GM23248 (cell line): ENCODE results near the gene CSPG4. TPM values are rescaled to one million over a fixed set of nuclear protein-coding genes. Genes with fewer than 3 reads are reported as not detected.
"Not testable (repeated sequence)": the region's sequence is repeated elsewhere in the genome, so short reads cannot be mapped to it uniquely, and the experiment has no call there.

Experiments used
- DNase-seq: peaks from one replicate; pipeline ENCODE4 v3.0.0-alpha.2; 2015
- H2AFZ ChIP-seq: fragments of 200-600 bp; sonication (generic); 2 replicates; pipeline ENCODE4 v1.6.1; 2016; ENCODE audit warnings: antibody characterized with exemption
- H3F3A ChIP-seq: fragments of 200-600 bp; sonication (generic); 2 replicates; pipeline ENCODE4 v1.6.1; 2016; ENCODE audit warnings: mild to moderate bottlenecking, antibody characterized with exemption, mixed run types; ENCODE audit not compliant: insufficient read depth
- H3K27ac ChIP-seq: fragments of 200-600 bp; sonication (generic); 2 replicates; pipeline ENCODE4 v1.5.1; 2016; ENCODE audit warnings: mild to moderate bottlenecking
- H3K27me3 ChIP-seq: fragments of 200-600 bp; sonication (generic); replicated peaks from 2 replicates; pipeline ENCODE4 v1.6.1; 2016; ENCODE audit warnings: mild to moderate bottlenecking; ENCODE audit not compliant: insufficient read depth
- H3K36me3 ChIP-seq: fragments of 200-600 bp; sonication (generic); 2 replicates; pipeline ENCODE4 v1.6.1; 2016; ENCODE audit warnings: low read depth, mild to moderate bottlenecking
- H3K4me1 ChIP-seq: fragments of 200-600 bp; sonication (generic); 2 replicates; pipeline ENCODE4 v1.6.1; 2016; ENCODE audit warnings: mild to moderate bottlenecking; ENCODE audit not compliant: insufficient read depth
- H3K4me2 ChIP-seq: fragments of 200-600 bp; sonication (generic); one replicate; pipeline ENCODE4 v1.6.1; 2016; ENCODE audit warnings: mild to moderate bottlenecking; ENCODE audit not compliant: unreplicated experiment
- H3K4me3 ChIP-seq: fragments of 200-600 bp; sonication (generic); 2 replicates; pipeline ENCODE4 v1.5.1; 2016; ENCODE audit warnings: mild to moderate bottlenecking
- H3K79me2 ChIP-seq: fragments of 200-600 bp; sonication (generic); 2 replicates; pipeline ENCODE4 v1.6.1; 2016; ENCODE audit warnings: mild to moderate bottlenecking; ENCODE audit not compliant: insufficient read depth
- H3K9ac ChIP-seq: fragments of 200-600 bp; sonication (generic); 2 replicates; pipeline ENCODE4 v1.6.1; 2016; ENCODE audit warnings: mild to moderate bottlenecking
- H3K9me2 ChIP-seq: fragments of 200-600 bp; sonication (generic); 2 replicates; pipeline ENCODE4 v1.6.1; 2016; ENCODE audit warnings: mixed run types, mild to moderate bottlenecking, moderate library complexity; ENCODE audit not compliant: insufficient read depth
- H3K9me3 ChIP-seq: fragments of 200-600 bp; sonication (generic); one replicate; pipeline ENCODE4 v1.6.1; 2017; ENCODE audit warnings: low read depth
- H4K20me1 ChIP-seq: fragments of 200-600 bp; sonication (generic); 2 replicates; pipeline ENCODE4 v1.6.0; 2016; ENCODE audit not compliant: insufficient read depth
- EZH2 ChIP-seq: fragments of 200-600 bp; sonication (generic); IDR thresholded peaks from 2 replicates; pipeline ENCODE4 v1.6.1; 2018; ENCODE audit warnings: antibody characterized with exemption, mild to moderate bottlenecking; ENCODE audit not compliant: insufficient read depth, poor library complexity, severe bottlenecking
- EZH2phosphoT487 ChIP-seq: fragments of 200-600 bp; sonication (generic); IDR thresholded peaks from 2 replicates; pipeline ENCODE4 v1.6.1; 2018; ENCODE audit warnings: antibody characterized with exemption, moderate library complexity, mild to moderate bottlenecking, low read depth; ENCODE audit not compliant: insufficient read depth
- WGBS, 2 experiments: methylation state at CpG; one replicate each; pipeline ENCODE4 v1.1.6; 2015 to 2017; ENCODE audit warnings: low lambda C conversion rate in 2 of 2, low coverage in 1 of 2; ENCODE audit errors: missing lambda C conversion rate in 2 of 2; 5-methylcytosine and 5-hydroxymethylcytosine counted together
- in situ Hi-C: fragments of 300-500 bp; cut with MboI; formaldehyde crosslinking; loops from 2 replicates; pipeline ENCODE4 v1.15.0; 2020
- polyA plus RNA-seq: library from polyadenylated mRNA; unstranded; fragments of >200 nt; fragmentation: Nextera tagmentation; extraction: Ambion mirVana; gene quantifications from 2 replicates; pipeline ENCODE4 v1.2.1, GENCODE V29; 2016
- total RNA-seq: library from RNA; depleted of rRNA; stranded (reverse); fragments of >200 nt; shearing (Covaris generic); gene quantifications from 2 replicates; pipeline ENCODE4 v1.2.3, GENCODE V29; 2014

CSPG4 gene
- total and polyA plus RNA-seq, 2 experiments from 2014 or later, result 5.3 to 25.8 TPM

GRCh38 chr15:75720787-75721479 is 8.3 kb upstream of the CSPG4 start:
- Histone ChIP-seq H3K4me3 (no peak overlapping the region), H4K20me1 (no peaks in the 10 kb centered on the region), H3K27me3 (no peaks in the 10 kb centered on the region), H3K4me1 (0 out of 2 replicates have a peak, but pooled peaks cover 4% of the 10 kb centered on the region), H3K79me2 (no peaks in the 10 kb centered on the region), H3K9me2 (no peaks in the 10 kb centered on the region), H3F3A (peaks cover 16% of the 10 kb centered on the region; the same call in 1 of the 2 replicates), H3K27ac (no peak overlapping the region), H3K36me3 (no peaks in the 10 kb centered on the region), H2AFZ (no peak overlapping the region), H3K9ac (no peak overlapping the region), H3K9me3 (no peaks in the 10 kb centered on the region), H3K4me2 (no peak overlapping the region)
- in situ Hi-C loops, result no loop called here
- TF ChIP-seq EZH2phosphoT487 (no peak), EZH2 (no peak)
- DNase-seq, result peak; percentile 45
- WGBS, 2 experiments, result 73 to 75% methylated on average over 10 of the region's 10 CpGs

DNA sequence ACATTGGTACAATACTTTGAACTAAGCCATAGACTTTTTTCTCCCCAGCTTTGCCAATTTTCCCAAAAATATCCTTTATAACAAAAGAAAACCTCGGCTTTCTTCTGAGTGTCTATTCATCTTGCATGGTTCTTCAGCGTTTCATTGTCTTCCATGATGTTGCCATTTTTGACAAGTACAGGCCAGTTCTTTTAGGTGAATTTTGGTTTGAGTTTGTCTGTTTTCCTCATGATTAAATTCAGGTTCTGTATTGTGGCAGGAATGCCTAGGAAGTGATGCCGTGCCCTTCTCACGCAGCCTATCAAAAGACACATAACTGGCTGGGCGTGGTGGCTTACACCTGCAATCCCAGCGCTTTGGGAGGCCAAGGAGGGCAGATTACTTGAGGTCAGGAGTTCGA is 7.6 kb upstream of the CSPG4 start:
- Histone ChIP-seq H3K4me1 (0 out of 2 replicates have a peak, but pooled peaks cover 4% of the 10 kb centered on the region), H3F3A (peaks cover 16% of the 10 kb centered on the region; the same call in 1 of the 2 replicates), H3K4me3 (no peak overlapping the region), H2AFZ (no peak overlapping the region), H3K9ac (no peak overlapping the region), H3K36me3 (no peaks in the 10 kb centered on the region), H3K27me3 (no peaks in the 10 kb centered on the region), H3K27ac (no peak overlapping the region), H4K20me1 (no peaks in the 10 kb centered on the region), H3K9me3 (no peaks in the 10 kb centered on the region), H3K4me2 (no peak overlapping the region), H3K79me2 (no peaks in the 10 kb centered on the region), H3K9me2 (no peaks in the 10 kb centered on the region)
- DNase-seq, result no peak
- in situ Hi-C loops, result no loop called here
- no peak for TF ChIP-seq EZH2
- no peak for TF ChIP-seq EZH2phosphoT487
- WGBS, 2 experiments, result 95 to 96% methylated on average over 7 of the region's 7 CpGs

GRCh38 chr15:75718328-75718727 is 5.7 kb upstream of the CSPG4 start:
- TF ChIP-seq EZH2phosphoT487 (no peak), EZH2 (no peak)
- 9 to 13% methylated on average over 3 of the region's 3 CpGs for WGBS, 2 experiments
- no peak overlapping the region for H3K4me2 ChIP-seq

GRCh38 chr15:75717001-75717400 is 4.4 kb upstream of the CSPG4 start:
- WGBS, 2 experiments, result 93% methylated on average over 5 to 6 of the region's 6 CpGs
- H3K27me3 ChIP-seq, H3K9me3 ChIP-seq, H3K4me3 ChIP-seq, H3K4me1 ChIP-seq, H3K9me2 ChIP-seq, H3K9ac ChIP-seq, H3K79me2 ChIP-seq, H3K27ac ChIP-seq, DNase-seq, H2AFZ ChIP-seq, in situ Hi-C loops, H3K36me3 ChIP-seq, H3K4me2 ChIP-seq, H4K20me1 ChIP-seq: not testable (repeated sequence)
- H3F3A ChIP-seq, result peaks cover 16% of the 10 kb centered on the region; the same call in 1 of the 2 replicates

More at GRCh38 chr15:75718328-75718727, 5.7 kb upstream of the CSPG4 start:
- Histone ChIP-seq H3K9ac (no peak overlapping the region), H3K4me1 (0 out of 2 replicates have a peak, but pooled peaks cover 4% of the 10 kb centered on the region), H3K79me2 (no peaks in the 10 kb centered on the region), H3F3A (peaks cover 16% of the 10 kb centered on the region; the same call in 1 of the 2 replicates), H3K27me3 (no peaks in the 10 kb centered on the region), H3K9me2 (no peaks in the 10 kb centered on the region), H3K9me3 (no peaks in the 10 kb centered on the region), H4K20me1 (no peaks in the 10 kb centered on the region), H2AFZ (no peak overlapping the region), H3K36me3 (no peaks in the 10 kb centered on the region), H3K4me3 (no peak overlapping the region), H3K27ac (no peak overlapping the region)
- in situ Hi-C loops, result no loop called here
- peak; percentile 86 for DNase-seq

DNA sequence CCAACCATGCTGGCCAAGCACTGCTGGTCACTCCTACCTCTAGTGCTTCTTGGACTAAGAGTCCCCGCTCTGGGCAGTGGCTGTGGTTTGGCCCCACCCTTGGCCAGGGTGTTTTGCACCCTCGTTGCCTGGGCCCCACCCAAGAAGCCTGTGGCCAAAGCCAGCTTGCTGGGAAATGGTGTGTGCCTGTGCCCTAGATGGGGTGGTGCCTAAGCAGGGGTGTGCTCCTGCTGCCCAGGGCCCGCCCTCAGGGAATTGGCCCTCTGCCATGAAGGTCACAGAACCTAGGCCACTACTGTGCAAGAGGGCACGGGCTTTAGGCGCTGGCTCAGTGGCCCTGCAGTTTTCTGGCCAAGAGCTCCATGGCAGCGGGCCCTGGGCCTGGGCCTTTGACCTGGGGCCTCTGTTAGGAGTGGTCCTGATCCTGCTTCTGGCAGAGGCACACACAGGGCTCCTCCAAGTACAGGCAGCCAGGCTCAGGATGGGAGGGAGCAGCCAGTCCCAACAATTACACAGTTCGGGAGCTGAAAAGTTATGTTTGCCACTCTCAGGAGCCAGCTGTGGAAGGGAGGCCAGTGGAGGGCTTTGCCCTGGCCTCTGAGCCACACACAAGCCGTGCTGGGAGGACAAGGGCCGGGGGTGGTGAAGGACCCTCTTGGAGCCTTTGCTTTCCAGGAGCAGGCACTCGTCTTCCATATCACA is 3.8 kb upstream of the CSPG4 start:
- H2AFZ ChIP-seq, result not testable (repeated sequence)

GRCh38 chr15:75715312-75715832 is 2.7 kb upstream of the CSPG4 start:
- DNase-seq, H3K9me3 ChIP-seq, H3K9me2 ChIP-seq, H3F3A ChIP-seq, H3K79me2 ChIP-seq, H2AFZ ChIP-seq, H4K20me1 ChIP-seq, H3K4me3 ChIP-seq, H3K4me2 ChIP-seq, H3K36me3 ChIP-seq, H3K27me3 ChIP-seq, in situ Hi-C loops, H3K4me1 ChIP-seq, H3K27ac ChIP-seq, H3K9ac ChIP-seq: not testable (repeated sequence)
- WGBS, 2 experiments, result 69 to 73% methylated on average over 10 of the region's 10 CpGs

More for the DNA sequence above, 3.8 kb upstream of the CSPG4 start:
- H3K9me3 ChIP-seq, H3K27me3 ChIP-seq, H3K9me2 ChIP-seq, H3K4me2 ChIP-seq, H3K4me3 ChIP-seq, H3K79me2 ChIP-seq, H4K20me1 ChIP-seq, DNase-seq, H3K4me1 ChIP-seq, in situ Hi-C loops, H3K9ac ChIP-seq, H3K36me3 ChIP-seq, H3K27ac ChIP-seq: not testable (repeated sequence)
- peaks cover 16% of the 10 kb centered on the region; the same call in 1 of the 2 replicates for H3F3A ChIP-seq
- WGBS, 2 experiments, result 74% methylated on average over 4 to 5 of the region's 10 CpGs
